H1 (cell line): ENCODE data around the gene LRRC41. TPM values are rescaled to one million over a fixed set of nuclear protein-coding genes. Genes with fewer than 3 reads are reported as not detected.

Source experiments
- CTCF ChIA-PET: fragments of 300-600 bp; sonication (Branson Sonifier 250); formaldehyde crosslinking; loops from one replicate; lab custom pipeline; 2021; ENCODE audit not compliant: partially characterized antibody; lab: Charles Lee
- POLR2A ChIA-PET: fragments of 300-600 bp; sonication (Branson Sonifier 250); formaldehyde crosslinking; loops from one replicate; lab custom pipeline; 2021; ENCODE audit warnings: inconsistent platforms; ENCODE audit not compliant: partially characterized antibody; lab: Charles Lee
- DNase-seq, 2 experiments: peaks; one replicate each; pipeline versions ENCODE4 v3.0.0 to v3.0.0-alpha.2; 2010 to 2022; ENCODE audit warnings: low spot score in 2 of 2, low read depth in 1 of 2, mixed read lengths in 1 of 2
- FAIRE-seq: peaks from 2 replicates; lab custom pipeline; 2011; peaks lifted over from hg19 to GRCh38; lab: Jason Lieb, UNC
- H2AFZ ChIP-seq: 2 replicates; pipeline ENCODE4 v1.8.1; 2012; ENCODE audit warnings: low read length, inconsistent platforms
- H2AK5ac ChIP-seq: 2 replicates; pipeline ENCODE4 v1.6.1; 2013; ENCODE audit warnings: low read depth, low read length
- H2BK120ac ChIP-seq: replicated peaks from 2 replicates; pipeline ENCODE3; 2013; ENCODE audit warnings: low read depth, low read length, inconsistent platforms
- H2BK12ac ChIP-seq: 2 replicates; pipeline ENCODE4 v1.6.1; 2013; ENCODE audit warnings: low read depth, low read length
- H2BK15ac ChIP-seq: 2 replicates; pipeline ENCODE4 v1.6.1; 2013; ENCODE audit warnings: low read length
- H2BK20ac ChIP-seq: 2 replicates; pipeline ENCODE4 v1.6.1; 2013; ENCODE audit warnings: low read length
- H2BK5ac ChIP-seq: 2 replicates; pipeline ENCODE4 v1.6.1; 2013; ENCODE audit warnings: low read depth, low read length
- H3K14ac ChIP-seq: 2 replicates; pipeline ENCODE4 v1.6.1; 2013; ENCODE audit warnings: inconsistent platforms; ENCODE audit not compliant: insufficient read length
- H3K18ac ChIP-seq: 2 replicates; pipeline ENCODE4 v1.6.1; 2013; ENCODE audit warnings: low read length; ENCODE audit errors: extremely low read depth
- H3K23ac ChIP-seq: 2 replicates; pipeline ENCODE4 v1.6.1; 2013; ENCODE audit warnings: inconsistent platforms; ENCODE audit not compliant: insufficient read length
- H3K23me2 ChIP-seq: 2 replicates; pipeline ENCODE4 v1.6.1; 2013; ENCODE audit warnings: low read depth, low read length
- H3K27ac ChIP-seq: 2 replicates; pipeline ENCODE4 v1.6.1; 2011; ENCODE audit warnings: low read depth, low read length, inconsistent platforms
- H3K27me3 ChIP-seq, 4 experiments: replicated peaks in 1 of 4; 1 replicate in 1 of 4; 2 replicates in 3 of 4; pipeline versions ENCODE4 v1.6.1 to v1.8.1; 2011 to 2013; ENCODE audit warnings: low read length in 3 of 4, mild to moderate bottlenecking in 3 of 4, inconsistent platforms in 2 of 4, mixed read lengths in 2 of 4, moderate library complexity in 1 of 4; ENCODE audit not compliant: control insufficient read depth in 3 of 4, insufficient read depth in 3 of 4; ENCODE audit errors: extremely low read depth in 1 of 4
- H3K36me3 ChIP-seq, 4 experiments: 2 replicates each; pipeline versions ENCODE4 v1.6.1 to v1.8.1; 2011 to 2013; ENCODE audit warnings: mild to moderate bottlenecking in 4 of 4, low read length in 3 of 4, moderate library complexity in 2 of 4, control low read depth in 1 of 4, inconsistent platforms in 1 of 4; ENCODE audit not compliant: insufficient read depth in 4 of 4, control insufficient read depth in 2 of 4
- H3K4ac ChIP-seq: replicated peaks from 2 replicates; pipeline ENCODE3; 2013; ENCODE audit warnings: low read length, low read depth, mixed read lengths, inconsistent platforms; ENCODE audit not compliant: insufficient read length
- H3K4me1 ChIP-seq, 4 experiments: replicated peaks in 1 of 4; 1 replicate in 1 of 4; 2 replicates in 3 of 4; pipeline versions ENCODE4 v1.6.1 to v1.8.1; 2011 to 2013; ENCODE audit warnings: low read length in 3 of 4, inconsistent platforms in 2 of 4, mixed read lengths in 1 of 4; ENCODE audit not compliant: insufficient read depth in 4 of 4, control insufficient read depth in 3 of 4
- H3K4me2 ChIP-seq, 2 experiments: 2 replicates each; pipeline versions ENCODE4 v1.6.1 to v1.8.1; 2011 to 2013; ENCODE audit warnings: low read depth in 2 of 2, low read length in 2 of 2, control low read depth in 1 of 2, inconsistent platforms in 1 of 2, mild to moderate bottlenecking in 1 of 2; ENCODE audit not compliant: insufficient read depth in 1 of 2
- H3K4me3 ChIP-seq, 4 experiments: fragments of 200-600, 300-600 bp in 1 of 4; sonication (generic), shearing (Covaris generic), sonication (Bioruptor Twin) in 1 of 4; 2 replicates each; pipeline versions ENCODE4 v1.5.1 to v1.8.1; 2011 to 2016; ENCODE audit warnings: low read length in 4 of 4, low read depth in 3 of 4, control low read depth in 2 of 4, inconsistent platforms in 2 of 4, mild to moderate bottlenecking in 2 of 4, mixed read lengths in 1 of 4, moderate library complexity in 1 of 4; ENCODE audit not compliant: insufficient read depth in 2 of 4; ENCODE audit errors: extremely low read depth in 1 of 4
- H3K56ac ChIP-seq: replicated peaks from 2 replicates; pipeline ENCODE3; 2013; ENCODE audit warnings: low read depth, mild to moderate bottlenecking, mixed read lengths, low read length, inconsistent platforms; ENCODE audit not compliant: insufficient read length
- H3K79me1 ChIP-seq: 2 replicates; pipeline ENCODE4 v1.6.1; 2013; ENCODE audit warnings: low read depth, low read length, control low read depth
- H3K79me2 ChIP-seq, 2 experiments: 2 replicates each; pipeline versions ENCODE4 v1.6.1 to v1.8.1; 2012 to 2013; ENCODE audit warnings: low read length in 2 of 2, mild to moderate bottlenecking in 2 of 2, inconsistent platforms in 1 of 2; ENCODE audit not compliant: insufficient read depth in 2 of 2, control insufficient read depth in 1 of 2
- H3K9ac ChIP-seq, 4 experiments: replicated peaks in 1 of 4; 1 replicate in 1 of 4; 2 replicates in 3 of 4; pipeline versions ENCODE4 v1.6.1 to v1.8.1; 2011 to 2013; ENCODE audit warnings: low read depth in 3 of 4, low read length in 3 of 4, control low read depth in 2 of 4, mild to moderate bottlenecking in 2 of 4, moderate library complexity in 2 of 4, inconsistent platforms in 1 of 4; ENCODE audit errors: extremely low read depth in 1 of 4
- H3K9me3 ChIP-seq, 2 experiments: 2 replicates each; pipeline versions ENCODE4 v1.6.1 to v1.8.1; 2012 to 2013; ENCODE audit warnings: mild to moderate bottlenecking in 2 of 2, moderate library complexity in 2 of 2, control low read depth in 1 of 2, inconsistent platforms in 1 of 2, low read depth in 1 of 2, low read length in 1 of 2, mixed read lengths in 1 of 2; ENCODE audit not compliant: insufficient read depth in 2 of 2
- H4K20me1 ChIP-seq, 2 experiments: replicated peaks in 1 of 2; 2 replicates each; pipeline versions ENCODE3 to v1.8.1; 2011 to 2013; ENCODE audit warnings: inconsistent platforms in 2 of 2, low read length in 2 of 2, mild to moderate bottlenecking in 1 of 2; ENCODE audit not compliant: insufficient read depth in 2 of 2, control insufficient read depth in 1 of 2
- H4K5ac ChIP-seq: 2 replicates; pipeline ENCODE4 v1.6.1; 2013; ENCODE audit warnings: low read length, low read depth, mixed read lengths, inconsistent platforms; ENCODE audit not compliant: insufficient read length
- H4K8ac ChIP-seq: 2 replicates; pipeline ENCODE4 v1.8.0; 2013; ENCODE audit warnings: mild to moderate bottlenecking, moderate library complexity, low read length, inconsistent platforms; ENCODE audit not compliant: insufficient read depth; ENCODE audit errors: extremely low read depth
- H4K91ac ChIP-seq: replicated peaks from 2 replicates; pipeline ENCODE3; 2013; ENCODE audit warnings: low read length, mixed read lengths, inconsistent platforms; ENCODE audit not compliant: insufficient read length
- ASH2L ChIP-seq: fragments of 200-600, 300-600 bp; sonication (generic); IDR thresholded peaks from one replicate; pipeline ENCODE4 v1.7.1; 2017; ENCODE audit warnings: low read length
- CHD2 ChIP-seq: IDR thresholded peaks from 2 replicates; pipeline ENCODE4 v1.6.1; 2012; ENCODE audit warnings: low read length, improper control_type of control experiment
- CREB1 ChIP-seq: IDR thresholded peaks from 2 replicates; pipeline ENCODE4 v1.6.1; 2012; ENCODE audit warnings: inconsistent platforms
- GABPA ChIP-seq: IDR thresholded peaks from 2 replicates; pipeline ENCODE4 v1.6.1; 2011; ENCODE audit warnings: mild to moderate bottlenecking, low read length, moderate library complexity, borderline replicate concordance; ENCODE audit not compliant: insufficient read depth
- MAX ChIP-seq: IDR thresholded peaks from 2 replicates; pipeline ENCODE4 v1.6.1; 2012; ENCODE audit warnings: inconsistent platforms
- POLR2AphosphoS5 ChIP-seq: IDR thresholded peaks from 2 replicates; pipeline ENCODE4 v1.6.1; 2011; ENCODE audit warnings: low read depth, low read length
- RAD21 ChIP-seq, 2 experiments: IDR thresholded peaks in 1 of 2; conservative IDR thresholded peaks in 1 of 2; 2 replicates each; pipeline ENCODE4 v1.6.1; 2011; ENCODE audit warnings: low read depth in 2 of 2, low read length in 2 of 2, improper control_type of control experiment in 1 of 2, inconsistent platforms in 1 of 2, mild to moderate bottlenecking in 1 of 2, moderate library complexity in 1 of 2
- WGBS, 2 experiments: shearing (Covaris generic) in 1 of 2; methylation state at CpG; one replicate each; pipeline versions ENCODE4 v1.1.6 to v1.1.7; 2013 to 2015; ENCODE audit warnings: low lambda C conversion rate in 2 of 2, mixed read lengths in 2 of 2, inconsistent platforms in 1 of 2, low coverage in 1 of 2, missing lambda C conversion rate in 1 of 2; ENCODE audit not compliant: insufficient replicate concordance in 2 of 2, insufficient coverage in 1 of 2, insufficient read length in 1 of 2; ENCODE audit errors: extremely low coverage in 1 of 2, missing lambda C conversion rate in 1 of 2; 5-methylcytosine and 5-hydroxymethylcytosine counted together
- long read RNA-seq, 2 experiments: library from RNA in 1 of 2; library from capped mRNA in 1 of 2; stranded (forward); transcript quantifications; one replicate each; pipeline ENCODE4 v2.0.0, GENCODE V29; 2021; ENCODE audit warnings: inconsistent platforms in 1 of 2
- polyA minus RNA-seq, 3 experiments: library from RNA; depleted of rRNA, polyadenylated mRNA; stranded (reverse); fragments of >200 nt; gene quantifications; 1 replicate in 2 of 3; 2 replicates in 1 of 3; pipeline ENCODE4 v1.2.3, GENCODE V29; 2011
- polyA plus RNA-seq, 7 experiments: library from polyadenylated mRNA; depleted of rRNA in 3 of 7; stranded (reverse) in 5 of 7; unstranded in 2 of 7; fragments of >200 nt in 5 of 7; fragments of 200-250 nt in 2 of 7; gene quantifications; 1 replicate in 5 of 7; 2 replicates in 1 of 7; 4 replicates in 1 of 7; pipeline versions ENCODE4 v1.2.1 to v1.2.3, GENCODE V29; 2011 to 2013; ENCODE audit warnings: missing spikeins in 2 of 7, mixed read lengths in 2 of 7
- total RNA-seq: library from RNA; stranded (reverse); fragmentation: NEBNext Ultra II Directional; extraction: Animal tissue kit (Norgen Biotek cat#: 25700); gene quantifications from 2 replicates; pipeline ENCODE4 v1.2.1, GENCODE V29; 2021

Gene LRRC41
- 36.8 and 37.2 TPM in 2 replicates for total RNA-seq
- polyA plus RNA-seq (2011; rRNA removed): 51.2 and 57.3 TPM in 2 replicates
- polyA plus RNA-seq (2011; cell fraction: cytosol; rRNA removed): 36.0 TPM
- polyA plus RNA-seq (2011; cell fraction: nucleus; rRNA removed): 42.9 TPM
- 23.4 to 34.0 TPM (median 31.5 TPM) in 4 replicates for polyA plus RNA-seq (2012, experiment 1 of 2)
- 46.0 TPM for polyA plus RNA-seq (2012, experiment 2 of 2)
- 18.3 TPM for polyA plus RNA-seq (2013, experiment 1 of 2)
- 17.6 TPM for polyA plus RNA-seq (2013, experiment 2 of 2)
- 45.2 and 46.3 TPM in 2 replicates for polyA minus RNA-seq (2011; rRNA and poly(A)+ RNA removed)
- 26.7 TPM for polyA minus RNA-seq (2011; cell fraction: cytosol; rRNA and poly(A)+ RNA removed)
- polyA minus RNA-seq (2011; cell fraction: nucleus; rRNA and poly(A)+ RNA removed): 25.9 TPM
- long read RNA-seq, experiment 1, full-length matches to known transcripts: 9 of 39 reads
- long read RNA-seq, experiment 1, partial matches to known transcripts: 22 of 39 reads
- long read RNA-seq, experiment 1, other reads (novel, unspliced or antisense): 8 of 39 reads
- long read RNA-seq, experiment 2, full-length matches to known transcripts: 1 of 2 reads
- long read RNA-seq, experiment 2, partial matches to known transcripts: 0 of 2 reads
- long read RNA-seq, experiment 2, other reads (novel, unspliced or antisense): 1 of 2 reads

GRCh38 chr1:46303038-46303871 lies at the start of gene LRRC41, which contains the start of gene UQCRH:
LRRC41 (minus strand) TSS chr1:46303616; CDS start chr1:46303322, 294 bp downstream.
UQCRH (plus strand) TSS chr1:46303698; CDS start chr1:46303767, 69 bp downstream.
- ChIA-PET CTCF (interaction anchor here (0.6 to 2.3 kb wide), 12 partner anchors 13 to 858 kb away, joined by 3 to 21 read pairs (median 4); partner anchors contain the start of gene NSUN4), POLR2A (interaction anchor here (0.6 to 33.1 kb wide), 25 partner anchors 8 to 110 kb away, joined by 3 to 689 read pairs (median 6); partner anchors contain the start of genes NSUN4 and RAD54L)
- peak within 1 kb of the TSS; percentile 57 for H3K56ac ChIP-seq
- H3K9ac ChIP-seq: peak within 1 kb of the TSS; percentile 84 to 87 (median 84)
- H2BK12ac ChIP-seq: peak within 1 kb of the TSS; percentile 62; the same call in 1 of the 2 replicates
- peaks cover 8 to 9% of the 10 kb centered on the region in 2 experiments for H4K20me1 ChIP-seq
- peak; percentile 42 for FAIRE-seq
- peaks cover 0 to 8% (median 0%) of the 10 kb centered on the region in 4 experiments; a peak in 2 of 8 replicates for H3K36me3 ChIP-seq
- H3K14ac ChIP-seq: no peak within 1 kb of the TSS
- 0 out of 2 replicates have a peak within 1 kb of the TSS, but pooled peaks have one; percentile 41 for H2AK5ac ChIP-seq
- peak within 1 kb of the TSS; percentile 72 for H4K91ac ChIP-seq
- H3K4me2 ChIP-seq: peak within 1 kb of the TSS; percentile 80 to 91
- peak within 1 kb of the TSS; percentile 92 for H3K27ac ChIP-seq
- peak within 1 kb of the TSS; percentile 63; the same call in 1 of the 2 replicates for H3K18ac ChIP-seq
- peak within 1 kb of the TSS; percentile 73 for H3K4ac ChIP-seq
- 0 out of 2 replicates have a peak within 1 kb of the TSS, but pooled peaks have one; percentile 64 for H2AFZ ChIP-seq
- H3K79me1 ChIP-seq: no peaks in the 10 kb centered on the region
- H3K4me3 ChIP-seq: peak within 1 kb of the TSS; percentile 84 to 97 (median 90)
- H3K23ac ChIP-seq: no peak within 1 kb of the TSS
- no peak within 1 kb of the TSS for H2BK20ac ChIP-seq
- 0% methylated on average over 54 of the region's 61 CpGs; no CpG with 5 or more reads in 1 of the 2 experiments for WGBS, 2 experiments
- no peaks in the 10 kb centered on the region for H3K27me3 ChIP-seq
- H3K23me2 ChIP-seq: peaks cover 8% of the 10 kb centered on the region; the same call in 1 of the 2 replicates
- peak within 1 kb of the TSS; percentile 76 for H4K5ac ChIP-seq
- peak; percentile 93 to 97 for DNase-seq
- no peak within 1 kb of the TSS for H2BK15ac ChIP-seq
- H3K79me2 ChIP-seq: peaks cover 40 to 83% of the 10 kb centered on the region in 2 experiments
- peaks cover 5 to 17% (median 14%) of the 10 kb centered on the region in 4 experiments for H3K4me1 ChIP-seq
- H3K9me3 ChIP-seq: no peaks in the 10 kb centered on the region
- H2BK5ac ChIP-seq: peak within 1 kb of the TSS; percentile 71
- H2BK120ac ChIP-seq: no peak within 1 kb of the TSS
- H4K8ac ChIP-seq: peak within 1 kb of the TSS; percentile 96
- peak; percentile 42 for TF ChIP-seq CREB1
- no peak for TF ChIP-seq RAD21 (IDR thresholded peaks at IDR 0.05 in 1 of 2, conservative IDR thresholded peaks at IDR 0.05 in 1 of 2; ENCODE audit: low read depth in 2 of 2, low read length in 2 of 2)
- peak; percentile 90 for TF ChIP-seq GABPA
- TF ChIP-seq CHD2: no peak
- peak; percentile 81 for TF ChIP-seq MAX
- peak; percentile 78 for TF ChIP-seq POLR2AphosphoS5
- TF ChIP-seq ASH2L: peak; percentile 46
